Ishikawa (cell line): ENCODE results near the gene P3H2.

Experiments
- CEBPB ChIP-seq: IDR thresholded peaks from 2 replicates; pipeline ENCODE4 v1.6.1; 2012
- CREB1 ChIP-seq: IDR thresholded peaks from 2 replicates; pipeline ENCODE4 v1.6.1; 2012; ENCODE audit warnings: low read depth
- EGR1 ChIP-seq: IDR thresholded peaks from 2 replicates; pipeline ENCODE4 v1.6.1; 2012
- EP300 ChIP-seq: IDR thresholded peaks from 2 replicates; pipeline ENCODE4 v1.6.1; 2012; ENCODE audit warnings: borderline replicate concordance
- FOXM1 ChIP-seq: IDR thresholded peaks from 2 replicates; pipeline ENCODE4 v1.6.1; 2012; ENCODE audit warnings: low read depth, borderline replicate concordance
- NFIC ChIP-seq: IDR thresholded peaks from 2 replicates; pipeline ENCODE4 v1.6.1; 2012
- RAD21 ChIP-seq: IDR thresholded peaks from 2 replicates; pipeline ENCODE4 v1.6.1; 2012; ENCODE audit warnings: low read depth
- REST ChIP-seq: IDR thresholded peaks from 2 replicates; pipeline ENCODE4 v1.6.1; 2012; ENCODE audit warnings: low read depth, mild to moderate bottlenecking
- TAF1 ChIP-seq: IDR thresholded peaks from 2 replicates; pipeline ENCODE4 v1.6.1; 2012; ENCODE audit warnings: low read depth, mild to moderate bottlenecking
- TCF12 ChIP-seq: IDR thresholded peaks from 2 replicates; pipeline ENCODE4 v1.6.1; 2012; ENCODE audit warnings: low read depth
- TEAD4 ChIP-seq: IDR thresholded peaks from 2 replicates; pipeline ENCODE4 v1.6.1; 2012
- YY1 ChIP-seq: IDR thresholded peaks from 2 replicates; pipeline ENCODE4 v1.6.1; 2012; ENCODE audit warnings: low read depth
- ZBTB7A ChIP-seq: IDR thresholded peaks from 2 replicates; pipeline ENCODE4 v1.6.1; 2012; ENCODE audit warnings: low read depth
- TF ChIP-seq, protein P1 (sequence below): IDR thresholded peaks from 2 replicates; pipeline ENCODE4 v1.6.1; 2012
- TF ChIP-seq, protein P2 (sequence below): IDR thresholded peaks from 2 replicates; pipeline ENCODE4 v1.6.1; 2012

P3H2 gene

GRCh38 chr3:190010486-190010885 is 110.2 kb downstream of the P3H2 start:
- no peak for TF ChIP-seq CREB1
- TF ChIP-seq TCF12: no peak
- TF ChIP-seq NFIC: no peak
- TF ChIP-seq CEBPB: no peak
- TF ChIP-seq, protein P1, sequence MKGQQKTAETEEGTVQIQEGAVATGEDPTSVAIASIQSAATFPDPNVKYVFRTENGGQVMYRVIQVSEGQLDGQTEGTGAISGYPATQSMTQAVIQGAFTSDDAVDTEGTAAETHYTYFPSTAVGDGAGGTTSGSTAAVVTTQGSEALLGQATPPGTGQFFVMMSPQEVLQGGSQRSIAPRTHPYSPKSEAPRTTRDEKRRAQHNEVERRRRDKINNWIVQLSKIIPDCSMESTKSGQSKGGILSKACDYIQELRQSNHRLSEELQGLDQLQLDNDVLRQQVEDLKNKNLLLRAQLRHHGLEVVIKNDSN: no peak
- no peak for TF ChIP-seq FOXM1
- no peak for TF ChIP-seq EP300
- no peak for TF ChIP-seq TEAD4
- TF ChIP-seq YY1: no peak
- no peak for TF ChIP-seq TAF1
- no peak for TF ChIP-seq ZBTB7A
- no peak for TF ChIP-seq REST
- no peak for TF ChIP-seq RAD21
- no peak for TF ChIP-seq EGR1
- TF ChIP-seq, protein P2, sequence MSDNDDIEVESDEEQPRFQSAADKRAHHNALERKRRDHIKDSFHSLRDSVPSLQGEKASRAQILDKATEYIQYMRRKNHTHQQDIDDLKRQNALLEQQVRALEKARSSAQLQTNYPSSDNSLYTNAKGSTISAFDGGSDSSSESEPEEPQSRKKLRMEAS: no peak

DNA sequence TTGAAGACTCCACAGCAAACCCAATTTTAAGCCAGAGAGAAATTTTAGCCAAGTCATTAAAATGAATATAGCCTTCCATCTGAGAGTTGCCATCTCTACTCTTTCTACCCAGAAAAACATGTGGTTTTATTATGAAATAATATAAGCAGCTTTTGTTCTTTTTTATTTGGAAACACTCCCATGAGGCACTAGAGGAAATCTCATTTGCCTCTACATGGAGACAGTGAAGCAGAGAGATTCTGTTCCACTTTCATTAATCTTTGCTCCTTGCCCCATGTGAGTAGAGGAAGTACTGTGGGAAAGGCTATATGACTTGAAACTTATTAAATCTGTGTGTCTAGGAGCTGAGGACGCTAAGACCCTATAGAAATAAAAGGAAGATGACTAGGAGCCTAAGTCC is 111.1 kb downstream of the P3H2 start:
- TF ChIP-seq ZBTB7A (no peak), EGR1 (no peak), RAD21 (no peak), CEBPB (no peak)

GRCh38 chr3:190008432-190008831 is 112.3 kb downstream of the P3H2 start:
- TF ChIP-seq FOXM1: no peak
- no peak for TF ChIP-seq ZBTB7A
- TF ChIP-seq CREB1: no peak
- TF ChIP-seq, protein P2: no peak
- no peak for TF ChIP-seq RAD21
- TF ChIP-seq CEBPB: no peak
- TF ChIP-seq EP300: no peak

DNA sequence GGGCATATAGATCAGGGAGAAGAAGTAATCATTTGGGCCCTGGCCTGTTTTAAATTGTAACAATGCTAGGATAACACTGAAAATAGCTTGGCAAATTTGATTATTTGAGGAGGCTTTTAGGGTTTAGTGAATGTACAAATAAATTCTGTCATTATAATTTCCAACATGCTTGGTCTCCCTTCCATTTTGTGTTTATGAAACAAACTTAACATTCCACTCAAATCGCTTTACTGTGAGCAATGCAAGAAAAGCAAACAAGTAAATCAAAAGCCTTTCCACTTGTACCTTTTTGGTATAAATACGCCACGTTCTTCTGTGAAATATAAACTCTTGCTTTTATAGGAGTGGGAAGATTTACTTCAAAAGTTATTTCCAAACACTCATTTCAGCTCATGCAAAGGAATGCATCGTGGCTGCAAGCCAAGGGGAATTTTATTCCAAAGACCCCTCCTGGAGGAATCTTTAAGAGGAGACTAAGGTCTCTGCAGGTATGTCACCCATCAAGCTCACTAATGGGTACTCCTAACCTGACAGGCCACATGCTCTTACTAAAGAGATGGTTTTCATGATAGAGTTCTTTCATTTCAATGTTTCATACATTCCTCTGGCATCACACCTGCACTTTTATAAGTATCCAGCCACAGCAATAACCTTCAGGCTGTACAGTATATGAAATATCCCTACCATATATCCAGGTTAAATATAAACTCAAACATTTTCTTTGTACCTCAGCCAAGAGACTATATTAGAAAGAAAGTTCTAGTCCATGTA is 115.2 kb downstream of the P3H2 start:
- TF ChIP-seq ZBTB7A (no peak), RAD21 (no peak), YY1 (no peak), TEAD4 (no peak), CEBPB (no peak), NFIC (no peak), TAF1 (no peak), TCF12 (no peak), EP300 (no peak), EGR1 (no peak), FOXM1 (no peak), REST (no peak), CREB1 (no peak)
- TF ChIP-seq, protein P1: no peak
- TF ChIP-seq, protein P2: no peak

GRCh38 chr3:190004656-190005055 is 116.0 kb downstream of the P3H2 start:
- TF ChIP-seq CREB1: no peak
- no peak for TF ChIP-seq TAF1
- TF ChIP-seq RAD21: no peak
- TF ChIP-seq NFIC: no peak
- TF ChIP-seq REST: no peak
- no peak for TF ChIP-seq EGR1
- TF ChIP-seq TCF12: no peak
- no peak for TF ChIP-seq CEBPB
- TF ChIP-seq, protein P2: no peak
- TF ChIP-seq, protein P1: no peak
- TF ChIP-seq FOXM1: no peak
- no peak for TF ChIP-seq YY1
- TF ChIP-seq EP300: no peak
- TF ChIP-seq ZBTB7A: no peak
- no peak for TF ChIP-seq TEAD4
